Hepatic stellate cell (primary cell): ENCODE results near the gene NFATC2.
"Not testable (repeated sequence)": the region's sequence is repeated elsewhere in the genome, so short reads cannot be mapped to it uniquely, and the experiment has no call there.

Experiments
- DNase-seq: peaks from one replicate; pipeline ENCODE4 v3.0.0; 2011; ENCODE audit warnings: low spot score

Gene NFATC2

GRCh38 chr20:51494241-51495110 lies 48.0 kb downstream of the NFATC2 start:
- DNase-seq: no peak

GRCh38 chr20:51493346-51493791 lies 49.1 kb downstream of the NFATC2 start:
- no peak for DNase-seq

- peak; percentile 22 for DNase-seq
Measured at GRCh38 chr20:51492167-51493092, 50.1 kb downstream of the NFATC2 start.

- DNase-seq: no peak
Measured at GRCh38 chr20:51491393-51491792, 51.1 kb downstream of the NFATC2 start.

GRCh38 chr20:51490635-51491034 lies 51.9 kb downstream of the NFATC2 start:
- no peak for DNase-seq

- no peak for DNase-seq
Measured at GRCh38 chr20:51489611-51490010, 52.9 kb downstream of the NFATC2 start.

GRCh38 chr20:51488331-51488730 lies 54.2 kb downstream of the NFATC2 start:
- peak; percentile 16 for DNase-seq

GRCh38 chr20:51487565-51488268 lies 54.8 kb downstream of the NFATC2 start:
- peak; percentile 75 for DNase-seq

GRCh38 chr20:51487076-51487475 lies 55.4 kb downstream of the NFATC2 start:
- DNase-seq: no peak

GRCh38 chr20:51486197-51487005 lies 56.1 kb downstream of the NFATC2 start:
- no peak for DNase-seq

- no peak for DNase-seq
Measured at GRCh38 chr20:51484831-51485230, 57.7 kb downstream of the NFATC2 start.

- DNase-seq: no peak
Measured at GRCh38 chr20:51484141-51484815, 58.2 kb downstream of the NFATC2 start.

- DNase-seq: no peak
Measured at GRCh38 chr20:51482836-51483473, 59.6 kb downstream of the NFATC2 start.

GRCh38 chr20:51481341-51481914 lies 61.1 kb downstream of the NFATC2 start:
- no peak for DNase-seq

GRCh38 chr20:51480507-51481270 lies 61.8 kb downstream of the NFATC2 start:
- DNase-seq: no peak

GRCh38 chr20:51476106-51476505 lies 66.4 kb downstream of the NFATC2 start:
- not testable (repeated sequence) for DNase-seq

GRCh38 chr20:51473771-51474170 lies 68.7 kb downstream of the NFATC2 start:
- no peak for DNase-seq

- no peak for DNase-seq
Measured at GRCh38 chr20:51473256-51473655, 69.3 kb downstream of the NFATC2 start.

GRCh38 chr20:51470907-51471411 lies 71.6 kb downstream of the NFATC2 start:
- DNase-seq: no peak
